Endothelial cell of umbilical vein (primary cell): ENCODE data around the gene NUDT3. TPM values are rescaled to one million over a fixed set of nuclear protein-coding genes. Genes with fewer than 3 reads are reported as not detected.
A peak's percentile ranks its signal among the peaks of the same experiment; 100 is the strongest.

Experiments used
- BruUV-seq: library from RNA; stranded (reverse); fragments of 400-500 nt; replicated peaks from 2 replicates; lab custom pipeline; 2021; lab: Mats Ljungman, UMichigan
- CTCF ChIA-PET: fragments of 300-600, 350-600 bp; sonication (Branson Sonifier 250); formaldehyde crosslinking; loops from one replicate; lab custom pipeline; 2021; ENCODE audit warnings: antibody characterized with exemption, inconsistent platforms; lab: Charles Lee
- POLR2A ChIA-PET: fragments of 300-600, 350-600 bp; sonication (Branson Sonifier 250); formaldehyde crosslinking; loops from one replicate; lab custom pipeline; 2021; ENCODE audit warnings: antibody characterized with exemption, inconsistent platforms; lab: Charles Lee
- DNase-seq: peaks from one replicate; pipeline ENCODE4 v3.0.0-alpha.2; 2011; ENCODE audit warnings: low read depth, low spot score
- FAIRE-seq: peaks from 2 replicates; lab custom pipeline; 2011; peaks lifted over from hg19 to GRCh38; lab: Jason Lieb, UNC
- H2AFZ ChIP-seq: 2 replicates; pipeline ENCODE4 v1.6.0; 2012; ENCODE audit warnings: low read depth, low read length, control low read depth, inconsistent platforms
- H3K27ac ChIP-seq: 2 replicates; pipeline ENCODE4 v1.5.1; 2011; ENCODE audit warnings: low read depth, mild to moderate bottlenecking, control low read depth, low read length, moderate library complexity; ENCODE audit not compliant: insufficient read depth
- H3K27me3 ChIP-seq, 2 experiments: 2 replicates each; pipeline versions ENCODE4 v1.6.0 to v1.6.1; 2011; ENCODE audit warnings: low read length in 2 of 2, mixed read lengths in 1 of 2; ENCODE audit not compliant: control insufficient read depth in 2 of 2, insufficient read depth in 2 of 2
- H3K36me3 ChIP-seq, 2 experiments: 2 replicates in 1 of 2; 3 replicates in 1 of 2; pipeline ENCODE4 v1.5.1; 2011; ENCODE audit warnings: low read length in 2 of 2, mild to moderate bottlenecking in 1 of 2, moderate library complexity in 1 of 2; ENCODE audit not compliant: control insufficient read depth in 2 of 2, insufficient read depth in 2 of 2; ENCODE audit errors: extremely low read depth in 1 of 2
- H3K4me1 ChIP-seq: 3 replicates; pipeline ENCODE4 v1.5.1; 2011; ENCODE audit warnings: mild to moderate bottlenecking, low read length; ENCODE audit not compliant: control insufficient read depth, insufficient read depth; ENCODE audit errors: extremely low read depth
- H3K4me2 ChIP-seq: 2 replicates; pipeline ENCODE4 v1.6.1; 2011; ENCODE audit warnings: low read length, control low read depth, mixed read lengths; ENCODE audit not compliant: insufficient read depth
- H3K4me3 ChIP-seq, 3 experiments: fragments of 200-600 bp in 1 of 3; sonication (generic), shearing (Covaris generic) in 1 of 3; replicated peaks in 1 of 3; 2 replicates each; pipeline ENCODE4 v1.5.1; 2011 to 2016; ENCODE audit warnings: control low read depth in 3 of 3, low read length in 3 of 3, mild to moderate bottlenecking in 2 of 3, inconsistent platforms in 1 of 3, low read depth in 1 of 3, moderate library complexity in 1 of 3; ENCODE audit not compliant: insufficient read depth in 1 of 3
- H3K79me2 ChIP-seq: 2 replicates; pipeline ENCODE4 v1.6.0; 2012; ENCODE audit warnings: low read length, inconsistent platforms; ENCODE audit not compliant: control insufficient read depth, insufficient read depth
- H3K9ac ChIP-seq: replicated peaks from 2 replicates; pipeline ENCODE3; 2011; ENCODE audit warnings: low read length, control low read depth; ENCODE audit not compliant: insufficient read depth; ENCODE audit errors: extremely low read depth
- H3K9me1 ChIP-seq: replicated peaks from 3 replicates; pipeline ENCODE4 v1.6.0; 2011; ENCODE audit warnings: mild to moderate bottlenecking, low read length; ENCODE audit not compliant: control insufficient read depth, insufficient read depth; ENCODE audit errors: extremely low read depth
- H3K9me3 ChIP-seq: replicated peaks from 2 replicates; pipeline ENCODE4 v1.5.1; 2012; ENCODE audit warnings: low read length, inconsistent platforms; ENCODE audit not compliant: control insufficient read depth, insufficient read depth
- H4K20me1 ChIP-seq: replicated peaks from 2 replicates; pipeline ENCODE3; 2011; ENCODE audit warnings: mild to moderate bottlenecking, low read length; ENCODE audit not compliant: control insufficient read depth, insufficient read depth; ENCODE audit errors: extremely low read depth
- EZH2 ChIP-seq: IDR thresholded peaks from 2 replicates; pipeline ENCODE4 v1.6.1; 2012; ENCODE audit warnings: borderline replicate concordance, low read depth, mild to moderate bottlenecking, moderate library complexity, low read length, inconsistent platforms; ENCODE audit not compliant: severe bottlenecking
- FOS ChIP-seq: IDR thresholded peaks from 2 replicates; pipeline ENCODE4 v1.6.1; 2011; ENCODE audit warnings: mild to moderate bottlenecking, low read length, moderate library complexity, borderline replicate concordance; ENCODE audit not compliant: insufficient read depth
- GATA2 ChIP-seq: IDR thresholded peaks from 2 replicates; pipeline ENCODE4 v1.7.0; 2011; ENCODE audit warnings: low read depth, mild to moderate bottlenecking, moderate library complexity, mixed read lengths, low read length; ENCODE audit not compliant: insufficient read length, insufficient read depth
- JUN ChIP-seq: IDR thresholded peaks from 2 replicates; pipeline ENCODE4 v1.6.1; 2011; ENCODE audit warnings: borderline replicate concordance, low read depth; ENCODE audit not compliant: insufficient read length, insufficient read depth
- MYC ChIP-seq: IDR thresholded peaks from one replicate; pipeline ENCODE4 v1.6.1; 2011; ENCODE audit warnings: mild to moderate bottlenecking, low read depth, low read length
- POLR2A ChIP-seq: IDR thresholded peaks from 2 replicates; pipeline ENCODE4 v1.6.1; 2012; ENCODE audit warnings: low read depth, mild to moderate bottlenecking, control low read depth, low read length
- POLR2AphosphoS5 ChIP-seq: IDR thresholded peaks from 2 replicates; pipeline ENCODE4 v1.6.1; 2012; ENCODE audit warnings: low read depth, mild to moderate bottlenecking, control low read depth, low read length, moderate library complexity; ENCODE audit not compliant: insufficient read depth
- dilution Hi-C: fragments of 300-500 bp; cut with MboI; formaldehyde crosslinking; loops from one replicate; pipeline ENCODE4 v1.15.0; 2019; ENCODE audit warnings: low sequenced_read_pairs; ENCODE audit not compliant: extremely low pct_ligation_motif_present
- intact Hi-C: fragments of 100-400 bp; cut with micrococcal nuclease; formaldehyde crosslinking; loops from one replicate; pipeline ENCODE4 v1.10.0; 2022
- polyA plus RNA-seq, 4 experiments: library from polyadenylated mRNA; depleted of rRNA in 3 of 4; stranded (reverse) in 3 of 4; unstranded in 1 of 4; fragments of >200 nt; gene quantifications; 2 replicates each; pipeline versions ENCODE4 v1.2.1 to v1.2.3, GENCODE V29; 2011 to 2012; ENCODE audit warnings: missing spikeins in 1 of 4
- total RNA-seq: library from RNA; stranded (reverse); gene quantifications from 2 replicates; pipeline ENCODE4 v1.2.3, GENCODE V29; 2021
- TF ChIP-seq, protein P1 (sequence below): IDR thresholded peaks from 2 replicates; pipeline ENCODE4 v1.6.1; 2011; ENCODE audit not compliant: insufficient read depth, insufficient read length
- TF ChIP-seq, protein P2 (sequence below), 2 donors: IDR thresholded peaks; 1 replicate in 1 of 2; 2 replicates in 1 of 2; pipeline ENCODE4 v1.5.1; 2011; ENCODE audit warnings: low read length in 2 of 2, mild to moderate bottlenecking in 2 of 2, moderate library complexity in 2 of 2, control low read depth in 1 of 2, inconsistent platforms in 1 of 2, low read depth in 1 of 2; ENCODE audit not compliant: insufficient read depth in 1 of 2; ENCODE audit errors: extremely low read depth in 1 of 2

NUDT3 gene
- total and polyA plus RNA-seq, 2 donors (not counting 3 experiments of a cell fraction or from before 2014, with no cell fraction given) = 11.9 to 30.9 TPM

DNA sequence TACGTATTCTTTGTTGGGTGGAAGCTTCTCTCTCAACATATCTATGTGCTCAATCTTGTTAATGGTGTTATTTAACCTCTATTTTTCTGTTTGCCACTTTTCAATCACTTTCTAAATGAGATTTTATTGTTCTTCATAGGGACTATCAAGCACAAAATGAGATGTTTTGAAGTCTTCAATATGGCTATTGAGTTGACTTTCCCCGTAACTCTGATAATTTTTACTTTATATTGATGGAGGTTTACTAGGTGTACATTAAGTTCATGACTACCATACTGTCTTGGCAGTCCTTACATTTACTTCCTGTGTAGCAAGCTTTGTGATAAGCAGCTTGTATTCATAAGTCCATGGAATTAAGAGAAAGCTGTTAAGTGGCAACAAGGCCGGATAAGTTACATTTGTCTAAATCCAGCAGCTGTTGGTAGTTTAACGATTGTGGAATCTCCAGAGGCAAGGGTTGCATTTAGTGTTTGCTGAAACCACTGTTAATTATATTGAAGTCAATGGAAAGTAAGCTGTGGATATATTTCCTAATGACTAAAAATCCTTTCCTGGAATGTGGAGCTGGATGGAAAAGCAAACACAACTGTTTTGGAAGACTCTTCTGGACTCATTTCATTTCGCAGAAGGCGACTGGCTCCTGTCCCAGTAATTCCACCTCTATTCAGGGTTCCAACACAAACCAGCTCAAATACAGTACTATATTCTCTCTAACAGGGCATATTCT, 86.3 kb downstream of the NUDT3 start:
- Histone ChIP-seq H3K4me1 (peaks cover 14% of the 10 kb centered on the region), H4K20me1 (peaks cover 2% of the 10 kb centered on the region), H3K27ac (peak overlapping the region; percentile 25), H3K4me2 (peak overlapping the region; percentile 69), H3K9me1 (no peaks in the 10 kb centered on the region), H3K27me3 (no peaks in the 10 kb centered on the region), H3K4me3 (no peak overlapping the region), H3K36me3 (no peaks in the 10 kb centered on the region), H3K79me2 (peaks cover 32% of the 10 kb centered on the region), H2AFZ (no peak overlapping the region), H3K9me3 (no peaks in the 10 kb centered on the region), H3K9ac (no peak overlapping the region)
- ChIA-PET CTCF (interaction anchor here (0.9 to 1.9 kb wide), 11 partner anchors 10 to 110 kb away, joined by 3 to 11 read pairs (median 4); partner anchors contain the start of gene SMIM29), POLR2A (interaction anchor here (1.7 kb wide), 1 partner anchor 70 kb away, joined by 3 read pairs; the partner anchor contains the start of gene HMGA1)
- FAIRE-seq = peak; percentile 18
- peak; percentile 92 for DNase-seq
- no peak for TF ChIP-seq POLR2AphosphoS5
- TF ChIP-seq JUN = no peak
- TF ChIP-seq MYC = no peak
- TF ChIP-seq EZH2 = no peak
- no peak for TF ChIP-seq POLR2A
- TF ChIP-seq, protein P1, sequence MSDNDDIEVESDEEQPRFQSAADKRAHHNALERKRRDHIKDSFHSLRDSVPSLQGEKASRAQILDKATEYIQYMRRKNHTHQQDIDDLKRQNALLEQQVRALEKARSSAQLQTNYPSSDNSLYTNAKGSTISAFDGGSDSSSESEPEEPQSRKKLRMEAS = no peak
- no peak for TF ChIP-seq FOS
- TF ChIP-seq GATA2 = no peak
- TF ChIP-seq, protein P2, sequence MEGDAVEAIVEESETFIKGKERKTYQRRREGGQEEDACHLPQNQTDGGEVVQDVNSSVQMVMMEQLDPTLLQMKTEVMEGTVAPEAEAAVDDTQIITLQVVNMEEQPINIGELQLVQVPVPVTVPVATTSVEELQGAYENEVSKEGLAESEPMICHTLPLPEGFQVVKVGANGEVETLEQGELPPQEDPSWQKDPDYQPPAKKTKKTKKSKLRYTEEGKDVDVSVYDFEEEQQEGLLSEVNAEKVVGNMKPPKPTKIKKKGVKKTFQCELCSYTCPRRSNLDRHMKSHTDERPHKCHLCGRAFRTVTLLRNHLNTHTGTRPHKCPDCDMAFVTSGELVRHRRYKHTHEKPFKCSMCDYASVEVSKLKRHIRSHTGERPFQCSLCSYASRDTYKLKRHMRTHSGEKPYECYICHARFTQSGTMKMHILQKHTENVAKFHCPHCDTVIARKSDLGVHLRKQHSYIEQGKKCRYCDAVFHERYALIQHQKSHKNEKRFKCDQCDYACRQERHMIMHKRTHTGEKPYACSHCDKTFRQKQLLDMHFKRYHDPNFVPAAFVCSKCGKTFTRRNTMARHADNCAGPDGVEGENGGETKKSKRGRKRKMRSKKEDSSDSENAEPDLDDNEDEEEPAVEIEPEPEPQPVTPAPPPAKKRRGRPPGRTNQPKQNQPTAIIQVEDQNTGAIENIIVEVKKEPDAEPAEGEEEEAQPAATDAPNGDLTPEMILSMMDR (IDR thresholded peaks at IDR 0.05; ENCODE audit: extremely low read depth in 1 of 2, insufficient read depth in 1 of 2, low read depth in 1 of 2, low read length in 2 of 2) = no peak
- dilution Hi-C loops (no loop called here), intact Hi-C loops (loop anchor here (1.0 kb wide), 1 partner anchor 33 kb away; no protein-coding TSS in a partner anchor)
- BruUV-seq = no TSS peak
